Liver (tissue), 9 donors: ENCODE results near the gene CHAMP1. TPM values are rescaled to one million over a fixed set of nuclear protein-coding genes. Genes with fewer than 3 reads are reported as not detected.
A peak's percentile ranks its signal among the peaks of the same experiment; 100 is the strongest.

Source experiments
- DNase-seq: peaks from one replicate; pipeline ENCODE4 v3.0.0-alpha.2; 2017; ENCODE audit warnings: low spot score
- H3K27ac ChIP-seq, 2 donors: one replicate each; pipeline ENCODE4 v1.7.0; 2013; ENCODE audit warnings: inconsistent platforms in 2 of 2, low read length in 2 of 2, control low read depth in 1 of 2, low read depth in 1 of 2, mild to moderate bottlenecking in 1 of 2
- H3K27me3 ChIP-seq, 4 donors: one replicate each; pipeline versions ENCODE4 v1.6.1 to v1.7.0; 2013; ENCODE audit warnings: low read length in 3 of 4, inconsistent platforms in 1 of 4, mild to moderate bottlenecking in 1 of 4, moderate library complexity in 1 of 4; ENCODE audit not compliant: control insufficient read depth in 4 of 4, insufficient read depth in 4 of 4
- H3K36me3 ChIP-seq, 4 donors: one replicate each; pipeline versions ENCODE4 v1.6.1 to v1.7.0; 2013; ENCODE audit warnings: low read length in 3 of 4, mild to moderate bottlenecking in 3 of 4, low read depth in 1 of 4, moderate library complexity in 1 of 4; ENCODE audit not compliant: control insufficient read depth in 4 of 4, insufficient read depth in 3 of 4
- H3K4me1 ChIP-seq, 4 donors: one replicate each; pipeline versions ENCODE4 v1.6.1 to v1.7.0; 2013; ENCODE audit warnings: low read length in 3 of 4, mild to moderate bottlenecking in 3 of 4, moderate library complexity in 1 of 4; ENCODE audit not compliant: control insufficient read depth in 4 of 4, insufficient read depth in 4 of 4
- H3K4me3 ChIP-seq, 3 donors: one replicate each; pipeline versions ENCODE4 v1.6.1 to v1.7.0; 2013; ENCODE audit warnings: low read length in 3 of 3, control low read depth in 1 of 3, low read depth in 1 of 3, mild to moderate bottlenecking in 1 of 3
- H3K9ac ChIP-seq, 2 donors: one replicate each; pipeline ENCODE4 v1.7.0; 2013; ENCODE audit warnings: low read length in 2 of 2, mild to moderate bottlenecking in 2 of 2, moderate library complexity in 2 of 2, control low read depth in 1 of 2, low read depth in 1 of 2
- H3K9me3 ChIP-seq, 4 donors: one replicate each; pipeline versions ENCODE4 v1.6.1 to v1.7.0; 2013; ENCODE audit warnings: low read length in 3 of 4; ENCODE audit not compliant: control insufficient read depth in 4 of 4
- ATF3 ChIP-seq: IDR thresholded peaks from 2 replicates; pipeline ENCODE4 v1.6.1; 2016; ENCODE audit warnings: antibody characterized with exemption
- CTCF ChIP-seq: fragments of 150-350 bp; IDR thresholded peaks from 2 replicates; pipeline ENCODE4 v1.5.1; 2017; ENCODE audit warnings: improper control_type of control experiment, low read depth, low read length; ENCODE audit not compliant: missing input control
- EGR1 ChIP-seq, 2 donors: IDR thresholded peaks; 2 replicates each; pipeline ENCODE4 v1.6.1; 2016 to 2018; ENCODE audit warnings: antibody characterized with exemption in 2 of 2, low read depth in 2 of 2
- FOXA1 ChIP-seq: IDR thresholded peaks from 2 replicates; pipeline ENCODE4 v1.6.1; 2016; ENCODE audit warnings: antibody characterized with exemption
- FOXA2 ChIP-seq: IDR thresholded peaks from 2 replicates; pipeline ENCODE4 v1.6.1; 2016; ENCODE audit warnings: antibody characterized with exemption
- GABPA ChIP-seq, 2 donors: IDR thresholded peaks in 1 of 2; conservative IDR thresholded peaks in 1 of 2; 2 replicates each; pipeline ENCODE4 v1.6.1; 2016; ENCODE audit warnings: antibody characterized with exemption in 2 of 2, mild to moderate bottlenecking in 1 of 2, moderate library complexity in 1 of 2
- HNF4A ChIP-seq, 2 donors: conservative IDR thresholded peaks; 2 replicates each; pipeline ENCODE4 v1.6.1; 2016; ENCODE audit warnings: antibody characterized with exemption in 2 of 2, mild to moderate bottlenecking in 2 of 2
- HNF4G ChIP-seq: IDR thresholded peaks from 2 replicates; pipeline ENCODE4 v1.6.1; 2016; ENCODE audit warnings: antibody characterized with exemption
- JUND ChIP-seq, 2 donors: IDR thresholded peaks; 2 replicates each; pipeline ENCODE4 v1.6.1; 2016; ENCODE audit warnings: antibody characterized with exemption in 2 of 2
- MAX ChIP-seq: IDR thresholded peaks from 2 replicates; pipeline ENCODE4 v1.6.1; 2016; ENCODE audit warnings: antibody characterized with exemption
- NR2F2 ChIP-seq: IDR thresholded peaks from 2 replicates; pipeline ENCODE4 v1.6.1; 2016; ENCODE audit warnings: antibody characterized with exemption
- RAD21 ChIP-seq, 2 donors: IDR thresholded peaks; 2 replicates each; pipeline ENCODE4 v1.6.1; 2016; ENCODE audit warnings: antibody characterized with exemption in 2 of 2, mild to moderate bottlenecking in 2 of 2
- RXRA ChIP-seq, 2 donors: IDR thresholded peaks; 2 replicates each; pipeline ENCODE4 v1.6.1; 2017 to 2018; ENCODE audit warnings: antibody characterized with exemption in 2 of 2, mild to moderate bottlenecking in 1 of 2
- SP1 ChIP-seq: IDR thresholded peaks from 2 replicates; pipeline ENCODE4 v1.6.1; 2018; ENCODE audit warnings: antibody characterized with exemption, mild to moderate bottlenecking
- TAF1 ChIP-seq: conservative IDR thresholded peaks from 2 replicates; pipeline ENCODE4 v1.6.1; 2016; ENCODE audit warnings: antibody characterized with exemption, mild to moderate bottlenecking
- YY1 ChIP-seq: IDR thresholded peaks from 2 replicates; pipeline ENCODE4 v1.6.1; 2016; ENCODE audit warnings: antibody characterized with exemption, mild to moderate bottlenecking
- ZBTB33 ChIP-seq: IDR thresholded peaks from 2 replicates; pipeline ENCODE4 v1.6.1; 2016; ENCODE audit warnings: antibody characterized with exemption
- WGBS: extraction: QIAGEN DNeasy Blood & Tissue Kit; methylation state at CpG from one replicate; pipeline ENCODE4 v1.1.7; 2013; 5-methylcytosine and 5-hydroxymethylcytosine counted together
- polyA plus RNA-seq, 2 donors: library from polyadenylated mRNA; stranded (reverse) in 1 of 2; unstranded in 1 of 2; fragments of 200-250 nt in 1 of 2; fragments of >200 nt in 1 of 2; fragmentation: Nextera tagmentation in 1 of 2; extraction: Ambion mirVana in 1 of 2; gene quantifications; one replicate each; pipeline versions ENCODE4 v1.2.1 to v1.2.3, GENCODE V29; 2013 to 2015
- total RNA-seq, 2 donors: library from RNA; depleted of rRNA; stranded (reverse); fragments of >200 nt; gene quantifications; one replicate each; pipeline ENCODE4 v1.2.3, GENCODE V29; 2014
- TF ChIP-seq, protein P1 (sequence below): IDR thresholded peaks from 2 replicates; pipeline ENCODE4 v1.6.1; 2016; ENCODE audit warnings: antibody characterized with exemption, mild to moderate bottlenecking
- donor health status: healthy.
- donor health status: healthy.
- donor health status: healthy.
- donor health status: healthy.
- donor health status: healthy.

CHAMP1 gene
- total and polyA plus RNA-seq, 4 donors: 6.2 to 15.1 (median 7.8) TPM

- H3K27me3 ChIP-seq: no peaks in the 10 kb centered on the region
- peak overlapping the region; percentile 16 to 100 (median 47) for H3K4me3 ChIP-seq
- no peak for TF ChIP-seq GABPA (IDR thresholded peaks at IDR 0.05 in 1 of 2, conservative IDR thresholded peaks at IDR 0.05 in 1 of 2)
- no peak for TF ChIP-seq TAF1
- TF ChIP-seq CTCF: no peak
- no peak for TF ChIP-seq RXRA (IDR thresholded peaks at IDR 0.05)
- TF ChIP-seq YY1: no peak
- no peak for TF ChIP-seq ATF3
- no peak for TF ChIP-seq ZBTB33
- TF ChIP-seq FOXA2: no peak
- TF ChIP-seq FOXA1: no peak
- no peak for TF ChIP-seq HNF4A (conservative IDR thresholded peaks at IDR 0.05)
- TF ChIP-seq SP1: no peak
- no peak for TF ChIP-seq NR2F2
- TF ChIP-seq JUND (IDR thresholded peaks at IDR 0.05): no peak
- peak overlapping the region; percentile 69 to 91 for H3K27ac ChIP-seq
- H3K4me1 ChIP-seq: peaks cover 3 to 17% (median 11%) of the 10 kb centered on the region in 4 donors
- H3K36me3 ChIP-seq: no peaks in the 10 kb centered on the region
- WGBS: 89% methylated on average over 17 of the region's 17 CpGs
- H3K9me3 ChIP-seq: no peaks in the 10 kb centered on the region
- H3K9ac ChIP-seq: peak overlapping the region; percentile 35 to 81
- no peak for DNase-seq
Measured at GRCh38 chr13:114313061-114313860, 1.0 kb upstream of the CHAMP1 start.

GRCh38 chr13:114315074-114315785, 927 bp downstream of the CHAMP1 start:
- Histone ChIP-seq H3K9ac (peak overlapping the region; percentile 23 to 74), H3K4me1 (peaks cover 3 to 20% (median 12%) of the 10 kb centered on the region in 4 donors), H3K9me3 (no peaks in the 10 kb centered on the region), H3K36me3 (no peaks in the 10 kb centered on the region), H3K27ac (peak overlapping the region; percentile 82 to 91), H3K4me3 (peak overlapping the region; percentile 83 to 100 (median 85)), H3K27me3 (no peaks in the 10 kb centered on the region)
- 25% methylated on average over 7 of the region's 7 CpGs for WGBS
- no peak for DNase-seq
- no peak for TF ChIP-seq HNF4G
- no peak for TF ChIP-seq HNF4A (conservative IDR thresholded peaks at IDR 0.05)
- TF ChIP-seq RAD21 (IDR thresholded peaks at IDR 0.05): no peak
- TF ChIP-seq FOXA1: no peak
- TF ChIP-seq SP1: no peak
- no peak for TF ChIP-seq YY1
- TF ChIP-seq EGR1 (IDR thresholded peaks at IDR 0.05; ENCODE audit: low read depth in 2 of 2): no peak
- TF ChIP-seq ZBTB33: no peak
- no peak for TF ChIP-seq JUND (IDR thresholded peaks at IDR 0.05)
- no peak for TF ChIP-seq GABPA (IDR thresholded peaks at IDR 0.05 in 1 of 2, conservative IDR thresholded peaks at IDR 0.05 in 1 of 2)
- no peak for TF ChIP-seq RXRA (IDR thresholded peaks at IDR 0.05)
- TF ChIP-seq MAX: no peak
- TF ChIP-seq, protein P1, sequence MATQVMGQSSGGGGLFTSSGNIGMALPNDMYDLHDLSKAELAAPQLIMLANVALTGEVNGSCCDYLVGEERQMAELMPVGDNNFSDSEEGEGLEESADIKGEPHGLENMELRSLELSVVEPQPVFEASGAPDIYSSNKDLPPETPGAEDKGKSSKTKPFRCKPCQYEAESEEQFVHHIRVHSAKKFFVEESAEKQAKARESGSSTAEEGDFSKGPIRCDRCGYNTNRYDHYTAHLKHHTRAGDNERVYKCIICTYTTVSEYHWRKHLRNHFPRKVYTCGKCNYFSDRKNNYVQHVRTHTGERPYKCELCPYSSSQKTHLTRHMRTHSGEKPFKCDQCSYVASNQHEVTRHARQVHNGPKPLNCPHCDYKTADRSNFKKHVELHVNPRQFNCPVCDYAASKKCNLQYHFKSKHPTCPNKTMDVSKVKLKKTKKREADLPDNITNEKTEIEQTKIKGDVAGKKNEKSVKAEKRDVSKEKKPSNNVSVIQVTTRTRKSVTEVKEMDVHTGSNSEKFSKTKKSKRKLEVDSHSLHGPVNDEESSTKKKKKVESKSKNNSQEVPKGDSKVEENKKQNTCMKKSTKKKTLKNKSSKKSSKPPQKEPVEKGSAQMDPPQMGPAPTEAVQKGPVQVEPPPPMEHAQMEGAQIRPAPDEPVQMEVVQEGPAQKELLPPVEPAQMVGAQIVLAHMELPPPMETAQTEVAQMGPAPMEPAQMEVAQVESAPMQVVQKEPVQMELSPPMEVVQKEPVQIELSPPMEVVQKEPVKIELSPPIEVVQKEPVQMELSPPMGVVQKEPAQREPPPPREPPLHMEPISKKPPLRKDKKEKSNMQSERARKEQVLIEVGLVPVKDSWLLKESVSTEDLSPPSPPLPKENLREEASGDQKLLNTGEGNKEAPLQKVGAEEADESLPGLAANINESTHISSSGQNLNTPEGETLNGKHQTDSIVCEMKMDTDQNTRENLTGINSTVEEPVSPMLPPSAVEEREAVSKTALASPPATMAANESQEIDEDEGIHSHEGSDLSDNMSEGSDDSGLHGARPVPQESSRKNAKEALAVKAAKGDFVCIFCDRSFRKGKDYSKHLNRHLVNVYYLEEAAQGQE: no peak
